Measurements from ENCODE around the gene ATP9A. TPM values are rescaled to one million over a fixed set of nuclear protein-coding genes. Genes with fewer than 3 reads are reported as not detected.

ATP9A gene
- total and polyA plus RNA-seq, 2 experiments from 2014 or later, result 11.3 to 16.9 TPM

GRCh38 chr20:51720854-51721253 lies 47.3 kb downstream of the ATP9A start:
- H3K27me3 ChIP-seq, result no peaks in the 10 kb centered on the region
- H3K4me3 ChIP-seq, result no peak overlapping the region
- DNase-seq (ENCODE audit: low read depth in 1 of 2, low spot score in 1 of 2), result no peak
- TF ChIP-seq, protein P1, sequence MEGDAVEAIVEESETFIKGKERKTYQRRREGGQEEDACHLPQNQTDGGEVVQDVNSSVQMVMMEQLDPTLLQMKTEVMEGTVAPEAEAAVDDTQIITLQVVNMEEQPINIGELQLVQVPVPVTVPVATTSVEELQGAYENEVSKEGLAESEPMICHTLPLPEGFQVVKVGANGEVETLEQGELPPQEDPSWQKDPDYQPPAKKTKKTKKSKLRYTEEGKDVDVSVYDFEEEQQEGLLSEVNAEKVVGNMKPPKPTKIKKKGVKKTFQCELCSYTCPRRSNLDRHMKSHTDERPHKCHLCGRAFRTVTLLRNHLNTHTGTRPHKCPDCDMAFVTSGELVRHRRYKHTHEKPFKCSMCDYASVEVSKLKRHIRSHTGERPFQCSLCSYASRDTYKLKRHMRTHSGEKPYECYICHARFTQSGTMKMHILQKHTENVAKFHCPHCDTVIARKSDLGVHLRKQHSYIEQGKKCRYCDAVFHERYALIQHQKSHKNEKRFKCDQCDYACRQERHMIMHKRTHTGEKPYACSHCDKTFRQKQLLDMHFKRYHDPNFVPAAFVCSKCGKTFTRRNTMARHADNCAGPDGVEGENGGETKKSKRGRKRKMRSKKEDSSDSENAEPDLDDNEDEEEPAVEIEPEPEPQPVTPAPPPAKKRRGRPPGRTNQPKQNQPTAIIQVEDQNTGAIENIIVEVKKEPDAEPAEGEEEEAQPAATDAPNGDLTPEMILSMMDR (IDR thresholded peaks at IDR 0.05; ENCODE audit: low read depth, low read length), result no peak
- no peaks in the 10 kb centered on the region for H3K4me1 ChIP-seq (ENCODE audit: low read depth)
- no peaks in the 10 kb centered on the region for H3K36me3 ChIP-seq
- H3K9me3 ChIP-seq (ENCODE audit: low read depth), result no peaks in the 10 kb centered on the region
- no peak overlapping the region for H3K27ac ChIP-seq

DNA sequence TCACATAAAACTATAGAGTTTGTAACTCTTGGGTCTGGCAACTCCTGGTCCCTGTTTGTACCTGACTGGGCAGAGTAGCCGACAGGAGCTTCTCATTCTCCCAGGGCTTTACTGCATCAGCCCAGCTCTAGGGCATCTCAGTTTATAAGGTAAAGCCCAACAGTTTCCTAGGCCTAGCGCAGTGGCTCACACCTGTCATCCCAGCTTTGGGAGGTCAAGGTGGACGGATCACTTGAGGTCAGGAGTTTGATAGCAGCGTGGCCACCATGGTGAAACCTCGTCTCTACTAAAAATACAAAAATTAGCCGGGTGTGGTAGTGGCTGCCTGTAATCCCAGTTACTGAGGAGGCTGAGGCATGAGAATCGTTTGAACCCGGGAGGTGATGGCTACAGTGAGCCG lies 47.8 kb downstream of the ATP9A start:
- Histone ChIP-seq H3K27ac (no peak overlapping the region), H3K4me3 (no peak overlapping the region), H3K4me1 (ENCODE audit: low read depth) (no peaks in the 10 kb centered on the region), H3K36me3 (no peaks in the 10 kb centered on the region), H3K27me3 (no peaks in the 10 kb centered on the region), H3K9me3 (ENCODE audit: low read depth) (no peaks in the 10 kb centered on the region)
- TF ChIP-seq, protein P1 (IDR thresholded peaks at IDR 0.05; ENCODE audit: low read depth, low read length), result no peak
- DNase-seq (ENCODE audit: low read depth in 1 of 2, low spot score in 1 of 2), result no peak

- Histone ChIP-seq H3K27me3 (no peaks in the 10 kb centered on the region), H3K4me3 (no peak overlapping the region), H3K27ac (no peak overlapping the region), H3K9me3 (ENCODE audit: low read depth) (no peaks in the 10 kb centered on the region), H3K4me1 (ENCODE audit: low read depth) (no peaks in the 10 kb centered on the region), H3K36me3 (no peaks in the 10 kb centered on the region)
- TF ChIP-seq, protein P1 (IDR thresholded peaks at IDR 0.05; ENCODE audit: low read depth, low read length), result no peak
- no peak for DNase-seq (ENCODE audit: low read depth in 1 of 2, low spot score in 1 of 2)
Measured at GRCh38 chr20:51715856-51716185, 52.4 kb downstream of the ATP9A start.

GRCh38 chr20:51715163-51715855 lies 52.9 kb downstream of the ATP9A start:
- Histone ChIP-seq H3K27me3 (no peaks in the 10 kb centered on the region), H3K27ac (no peak overlapping the region), H3K4me1 (ENCODE audit: low read depth) (no peaks in the 10 kb centered on the region), H3K36me3 (no peaks in the 10 kb centered on the region), H3K9me3 (ENCODE audit: low read depth) (no peaks in the 10 kb centered on the region), H3K4me3 (no peak overlapping the region)
- TF ChIP-seq, protein P1 (IDR thresholded peaks at IDR 0.05; ENCODE audit: low read depth, low read length), result no peak
- DNase-seq (ENCODE audit: low read depth in 1 of 2, low spot score in 1 of 2), result no peak

GRCh38 chr20:51713213-51713598 lies 55.0 kb downstream of the ATP9A start:
- no peaks in the 10 kb centered on the region for H3K27me3 ChIP-seq
- no peaks in the 10 kb centered on the region for H3K36me3 ChIP-seq
- TF ChIP-seq, protein P1 (IDR thresholded peaks at IDR 0.05; ENCODE audit: low read depth, low read length), result no peak
- H3K4me3 ChIP-seq, result no peak overlapping the region
- H3K9me3 ChIP-seq (ENCODE audit: low read depth), result no peaks in the 10 kb centered on the region
- no peaks in the 10 kb centered on the region for H3K4me1 ChIP-seq (ENCODE audit: low read depth)
- no peak for DNase-seq (ENCODE audit: low read depth in 1 of 2, low spot score in 1 of 2)
- H3K27ac ChIP-seq, result no peak overlapping the region

All from cardiac muscle cell (in vitro differentiated cells and primary cell).